Measurements from ENCODE around the gene GRM7.

DNA sequence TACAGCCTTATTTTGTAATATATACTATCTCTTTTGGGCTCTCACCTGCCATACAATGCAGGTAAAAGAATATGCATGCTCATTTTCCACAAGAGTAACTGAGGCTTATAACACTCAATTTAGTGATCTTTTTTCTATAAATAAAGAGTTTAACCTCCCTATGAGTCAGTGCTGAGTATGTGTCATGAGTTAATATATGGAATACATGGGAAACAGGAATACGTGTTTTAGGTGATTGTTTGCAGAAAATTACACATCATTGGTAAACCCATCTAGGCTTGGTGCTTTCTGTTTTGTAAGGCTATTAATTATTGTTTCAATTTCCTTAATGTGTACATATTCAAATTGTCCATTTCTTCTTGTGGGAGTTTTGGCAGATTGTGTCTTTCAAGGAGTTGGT, 411.3 kb downstream of the GRM7 start:
- no peak for TF ChIP-seq CTCF (IDR thresholded peaks at IDR 0.05 in 2 of 3, conservative IDR thresholded peaks at IDR 0.05 in 1 of 3; ENCODE audit: insufficient read depth in 2 of 3, low read depth in 1 of 3, low read length in 3 of 3)
- TF ChIP-seq ZNF140 (CRISPR knock-in tag; IDR thresholded peaks at IDR 0.05), result no peak
- TF ChIP-seq ZSCAN32 (CRISPR knock-in tag; IDR thresholded peaks at IDR 0.05), result no peak
- TF ChIP-seq, protein P1, sequence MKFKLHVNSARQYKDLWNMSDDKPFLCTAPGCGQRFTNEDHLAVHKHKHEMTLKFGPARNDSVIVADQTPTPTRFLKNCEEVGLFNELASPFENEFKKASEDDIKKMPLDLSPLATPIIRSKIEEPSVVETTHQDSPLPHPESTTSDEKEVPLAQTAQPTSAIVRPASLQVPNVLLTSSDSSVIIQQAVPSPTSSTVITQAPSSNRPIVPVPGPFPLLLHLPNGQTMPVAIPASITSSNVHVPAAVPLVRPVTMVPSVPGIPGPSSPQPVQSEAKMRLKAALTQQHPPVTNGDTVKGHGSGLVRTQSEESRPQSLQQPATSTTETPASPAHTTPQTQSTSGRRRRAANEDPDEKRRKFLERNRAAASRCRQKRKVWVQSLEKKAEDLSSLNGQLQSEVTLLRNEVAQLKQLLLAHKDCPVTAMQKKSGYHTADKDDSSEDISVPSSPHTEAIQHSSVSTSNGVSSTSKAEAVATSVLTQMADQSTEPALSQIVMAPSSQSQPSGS (CRISPR knock-in tag; IDR thresholded peaks at IDR 0.05), result no peak

Data from K562 (cell line).